ENCODE data around the gene USP44.

Gene USP44

DNA sequence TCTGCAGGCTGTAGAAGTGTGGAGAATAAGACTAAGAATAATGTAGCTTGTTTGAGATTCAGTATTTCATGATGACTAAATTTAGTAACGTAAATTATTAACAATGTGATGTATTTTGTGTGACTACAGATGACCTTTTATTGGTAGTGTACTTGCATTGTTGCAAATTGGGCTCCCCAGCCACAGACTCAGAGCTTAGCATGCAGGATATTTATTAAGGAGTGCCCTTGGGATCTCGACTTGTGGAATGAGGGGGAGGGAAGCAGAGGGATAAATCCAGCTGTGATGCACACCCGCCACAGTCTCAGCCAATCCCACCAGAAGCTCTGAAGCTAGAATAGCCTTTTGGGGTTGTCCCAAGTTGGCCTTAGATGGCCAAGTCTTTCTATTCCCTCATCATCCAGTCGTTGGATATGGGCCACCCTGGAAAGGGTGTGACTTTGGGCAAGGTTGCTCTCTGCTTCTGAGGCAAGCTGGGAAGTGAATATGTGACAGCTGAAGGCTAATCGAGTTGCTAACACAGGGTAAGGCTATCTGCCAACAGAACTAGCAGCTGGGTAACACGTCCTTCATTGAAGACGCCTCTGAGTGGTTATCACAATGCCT is 42.1 kb upstream of the USP44 start:
- Histone ChIP-seq H3K27ac (no peak overlapping the region), H2AFZ (ENCODE audit: low read depth) (no peak overlapping the region), H3K4me1 (ENCODE audit: low read depth, poor library complexity, severe bottlenecking) (no peaks in the 10 kb centered on the region), H3K4me2 (no peak overlapping the region), H4K20me1 (ENCODE audit: insufficient read depth) (no peaks in the 10 kb centered on the region), H3K36me3 (ENCODE audit: insufficient read depth) (no peaks in the 10 kb centered on the region), H3K79me2 (ENCODE audit: insufficient read depth, low read depth) (no peaks in the 10 kb centered on the region), H3K27me3 (ENCODE audit: insufficient read depth, low read depth) (no peaks in the 10 kb centered on the region), H3K9ac (no peak overlapping the region), H3K4me3 (IDR thresholded peaks at IDR 0.05; ENCODE audit: insufficient read depth, low read depth, low read length) (no peak overlapping the region)
- no peak for TF ChIP-seq CTCF (conservative IDR thresholded peaks at IDR 0.05; ENCODE audit: low read depth, low read length)

DNA sequence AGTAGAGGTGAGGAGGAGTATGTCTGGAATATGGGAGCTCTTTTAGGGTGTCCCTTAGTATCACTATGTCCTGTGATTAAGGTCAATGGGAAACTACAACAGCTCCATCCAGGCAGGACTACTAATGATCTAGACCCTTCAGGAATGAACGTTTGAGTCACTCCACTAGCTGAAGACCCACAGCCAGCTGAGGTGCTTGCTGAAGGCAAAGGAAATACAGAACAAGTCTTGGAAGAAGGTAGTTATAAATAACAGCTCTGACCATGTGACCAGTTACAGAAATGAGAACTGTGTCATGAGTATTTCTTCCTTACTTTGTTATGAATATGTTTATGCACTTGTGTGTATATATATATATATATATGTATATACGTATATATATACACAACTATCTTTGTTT is 40.5 kb upstream of the USP44 start:
- H3K4me3 ChIP-seq (IDR thresholded peaks at IDR 0.05; ENCODE audit: insufficient read depth, low read depth, low read length): no peak overlapping the region
- H3K36me3 ChIP-seq (ENCODE audit: insufficient read depth): no peaks in the 10 kb centered on the region
- H2AFZ ChIP-seq (ENCODE audit: low read depth): no peak overlapping the region
- H3K27ac ChIP-seq: no peak overlapping the region
- H3K4me2 ChIP-seq: no peak overlapping the region
- H3K79me2 ChIP-seq (ENCODE audit: insufficient read depth, low read depth): no peaks in the 10 kb centered on the region
- no peaks in the 10 kb centered on the region for H3K27me3 ChIP-seq (ENCODE audit: insufficient read depth, low read depth)
- H3K9ac ChIP-seq: no peak overlapping the region
- no peak for TF ChIP-seq CTCF (conservative IDR thresholded peaks at IDR 0.05; ENCODE audit: low read depth, low read length)
- H3K4me1 ChIP-seq (ENCODE audit: low read depth, poor library complexity, severe bottlenecking): no peaks in the 10 kb centered on the region
- H4K20me1 ChIP-seq (ENCODE audit: insufficient read depth): no peaks in the 10 kb centered on the region

DNA sequence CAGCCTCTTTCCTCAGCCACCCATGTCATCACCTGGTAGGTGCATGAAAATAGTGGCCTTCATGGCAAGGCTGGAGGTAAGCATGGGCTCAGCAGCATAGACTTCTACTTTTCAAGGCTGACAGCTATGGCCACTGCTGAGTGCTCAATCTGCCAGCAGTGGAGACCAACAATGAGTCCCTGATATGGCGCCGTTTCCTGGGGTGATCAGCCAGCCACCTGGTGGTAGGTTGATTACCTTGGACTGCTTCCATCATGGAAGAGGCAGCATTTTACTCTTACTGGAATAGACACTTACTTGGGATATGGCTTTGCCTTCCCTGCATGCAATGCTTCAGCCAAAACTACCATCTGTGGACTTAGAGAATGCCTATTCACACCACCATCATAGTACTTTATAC is 39.5 kb upstream of the USP44 start:
- no peaks in the 10 kb centered on the region for H3K4me1 ChIP-seq (ENCODE audit: low read depth, poor library complexity, severe bottlenecking)
- no peak overlapping the region for H3K4me3 ChIP-seq (IDR thresholded peaks at IDR 0.05; ENCODE audit: insufficient read depth, low read depth, low read length)
- no peaks in the 10 kb centered on the region for H3K36me3 ChIP-seq (ENCODE audit: insufficient read depth)
- TF ChIP-seq CTCF (conservative IDR thresholded peaks at IDR 0.05; ENCODE audit: low read depth, low read length): no peak
- no peak overlapping the region for H2AFZ ChIP-seq (ENCODE audit: low read depth)
- no peaks in the 10 kb centered on the region for H4K20me1 ChIP-seq (ENCODE audit: insufficient read depth)
- no peak overlapping the region for H3K4me2 ChIP-seq
- no peaks in the 10 kb centered on the region for H3K27me3 ChIP-seq (ENCODE audit: insufficient read depth, low read depth)
- no peaks in the 10 kb centered on the region for H3K79me2 ChIP-seq (ENCODE audit: insufficient read depth, low read depth)
- no peak overlapping the region for H3K27ac ChIP-seq
- H3K9ac ChIP-seq: no peak overlapping the region

- no peak overlapping the region for H3K27ac ChIP-seq
Measured at GRCh38 chr12:95583933-95584332, 32.7 kb upstream of the USP44 start.

More at GRCh38 chr12:95583933-95584332, 32.7 kb upstream of the USP44 start:
- no peaks in the 10 kb centered on the region for H3K27me3 ChIP-seq (ENCODE audit: insufficient read depth, low read depth)
- H3K4me3 ChIP-seq (IDR thresholded peaks at IDR 0.05; ENCODE audit: insufficient read depth, low read depth, low read length): no peak overlapping the region
- H3K79me2 ChIP-seq (ENCODE audit: insufficient read depth, low read depth): no peaks in the 10 kb centered on the region
- no peak overlapping the region for H3K4me2 ChIP-seq
- H2AFZ ChIP-seq (ENCODE audit: low read depth): no peak overlapping the region
- H3K36me3 ChIP-seq (ENCODE audit: insufficient read depth): no peaks in the 10 kb centered on the region
- H3K4me1 ChIP-seq (ENCODE audit: low read depth, poor library complexity, severe bottlenecking): no peaks in the 10 kb centered on the region
- H4K20me1 ChIP-seq (ENCODE audit: insufficient read depth): no peaks in the 10 kb centered on the region
- no peak overlapping the region for H3K9ac ChIP-seq
- no peak for TF ChIP-seq CTCF (conservative IDR thresholded peaks at IDR 0.05; ENCODE audit: low read depth, low read length)
